BLaER1 treated with 17β-estradiol and CSF1 and Interleukin-3, amounts not matched to agents 10 nM and 100 nM (cell line): ENCODE measurements around the gene LSS.

Source experiments
- H3K27ac ChIP-seq, 11 experiments: shearing (Covaris generic); formaldehyde crosslinking; 2 replicates each; pipeline ENCODE4 v1.8.1; 2022
- H3K27me3 ChIP-seq, 11 experiments: shearing (Covaris generic); formaldehyde crosslinking; 2 replicates each; pipeline ENCODE4 v1.8.1; 2022
- H3K36me3 ChIP-seq, 11 experiments: shearing (Covaris generic); formaldehyde crosslinking; 2 replicates each; pipeline ENCODE4 v1.8.1; 2022
- H3K4me1 ChIP-seq, 10 experiments: shearing (Covaris generic); formaldehyde crosslinking; 2 replicates each; pipeline ENCODE4 v1.8.1; 2022
- H3K4me2 ChIP-seq, 11 experiments: shearing (Covaris generic); formaldehyde crosslinking; 2 replicates each; pipeline ENCODE4 v1.8.1; 2022
- H3K4me3 ChIP-seq, 10 experiments: shearing (Covaris generic); formaldehyde crosslinking; 2 replicates each; pipeline ENCODE4 v1.8.1; 2022
- H3K9ac ChIP-seq, 11 experiments: shearing (Covaris generic); formaldehyde crosslinking; 2 replicates each; pipeline ENCODE4 v1.8.1; 2022
- H3K9me3 ChIP-seq, 11 experiments: shearing (Covaris generic); formaldehyde crosslinking; replicated peaks in 1 of 11; 2 replicates each; pipeline ENCODE4 v1.8.1; 2022
- H4K20me1 ChIP-seq, 11 experiments: shearing (Covaris generic); formaldehyde crosslinking; 2 replicates each; pipeline ENCODE4 v1.8.1; 2022
- Cebpa-rat ChIP-seq, 11 experiments: shearing (Covaris generic); IDR thresholded peaks; 2 replicates each; pipeline ENCODE4 v1.8.1; 2022

The LSS gene

DNA sequence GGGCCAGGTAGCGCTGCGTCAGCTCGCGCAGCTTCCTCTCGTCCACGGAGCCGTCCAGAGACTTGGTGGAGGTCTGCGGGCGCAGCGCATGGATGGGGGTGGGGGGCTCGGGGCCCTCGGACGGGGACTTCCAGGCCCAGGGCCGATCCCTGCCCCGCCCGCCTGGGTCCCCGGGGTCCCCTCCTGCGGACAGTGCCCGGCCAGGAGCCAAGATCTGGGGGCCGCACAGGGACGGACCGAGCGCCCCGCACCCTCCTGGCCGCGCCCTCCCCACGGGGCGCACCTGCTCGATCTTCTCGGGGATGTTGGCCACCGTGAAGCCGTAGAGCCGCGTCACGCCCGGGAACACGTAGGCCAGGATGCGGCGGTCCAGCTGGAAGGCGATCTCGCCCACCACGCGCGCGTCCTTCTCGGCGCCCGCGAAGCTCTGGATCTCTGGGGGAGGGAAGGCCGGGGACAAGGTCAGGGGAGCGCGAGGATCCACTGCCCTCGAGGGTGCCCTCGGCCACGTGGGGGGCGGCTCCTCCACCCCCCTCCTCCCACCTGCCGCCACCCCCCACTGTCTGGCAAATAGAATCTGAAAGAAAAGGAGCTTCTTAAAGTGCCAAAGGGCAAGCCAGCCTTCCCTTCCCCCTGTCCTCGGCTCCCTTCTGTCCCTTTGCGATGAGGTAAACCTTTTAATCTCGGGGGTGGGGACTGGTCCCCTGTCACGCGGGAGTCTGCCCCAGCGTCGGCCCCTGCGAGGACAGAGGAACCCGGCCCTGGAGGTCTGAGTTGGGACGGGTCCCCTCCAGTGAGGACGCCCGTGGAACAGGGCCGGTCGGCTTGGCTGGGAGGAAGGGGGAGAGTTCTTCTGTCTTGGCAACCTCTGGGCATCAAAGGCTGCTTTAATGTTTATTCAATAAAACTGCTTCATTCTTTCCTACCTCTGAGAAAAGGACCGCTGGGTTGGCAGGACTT lies 66.7 kb downstream of the LSS start:
- no peak overlapping the region for H3K4me3 ChIP-seq
- no peaks in the 10 kb centered on the region for H4K20me1 ChIP-seq
- peaks cover 0 to 14% (median 11%) of the 10 kb centered on the region in 11 experiments; a peak in 15 of 22 replicates for H3K9me3 ChIP-seq
- H3K4me1 ChIP-seq: no peaks in the 10 kb centered on the region
- H3K36me3 ChIP-seq: peaks cover 0 to 8% (median 0%) of the 10 kb centered on the region in 11 experiments; a peak in 6 of 22 replicates
- H3K27ac ChIP-seq: no peak overlapping the region
- no peak overlapping the region for H3K4me2 ChIP-seq
- no peaks in the 10 kb centered on the region for H3K27me3 ChIP-seq
- no peak for TF ChIP-seq Cebpa-rat (IDR thresholded peaks at IDR 0.05)
- no peak overlapping the region for H3K9ac ChIP-seq

DNA sequence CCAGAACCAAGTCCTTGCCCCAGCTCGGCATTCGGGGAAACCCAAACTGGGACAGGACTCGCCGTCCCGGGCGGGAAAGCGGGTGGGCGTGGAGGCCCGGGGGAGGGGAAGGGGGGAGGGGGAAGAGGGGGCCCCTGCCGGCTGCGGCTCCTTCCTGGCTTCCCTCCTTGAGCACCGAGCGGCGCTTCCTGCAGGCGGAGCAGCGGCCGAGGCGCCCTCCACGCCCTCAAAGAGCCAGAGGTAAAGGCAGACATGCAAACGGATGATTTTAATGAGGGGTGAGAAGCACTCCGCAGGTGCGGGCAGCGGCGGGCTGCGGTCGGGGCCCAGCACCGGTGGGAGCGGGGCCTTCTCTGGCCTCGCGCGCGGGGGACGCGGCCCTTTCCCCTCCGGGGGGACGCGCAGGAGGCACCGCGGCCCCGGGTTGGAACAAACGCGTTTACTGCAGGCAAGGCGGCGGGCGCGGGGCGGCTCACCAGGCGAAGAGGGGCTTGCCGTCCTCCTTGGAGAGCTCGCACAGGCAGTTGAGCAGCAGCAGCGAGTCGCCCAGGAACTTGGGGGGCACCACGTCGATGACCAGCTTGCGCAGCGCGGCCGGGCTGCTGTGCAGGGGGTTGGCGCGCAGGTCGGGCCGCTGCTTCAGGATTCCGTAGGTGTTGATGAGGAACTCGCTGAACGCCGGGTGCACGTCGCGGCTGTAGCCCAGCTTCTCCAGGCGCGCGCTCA lies 67.5 kb downstream of the LSS start:
- no peaks in the 10 kb centered on the region for H3K4me1 ChIP-seq
- H3K27me3 ChIP-seq: no peaks in the 10 kb centered on the region
- peaks cover 0 to 8% (median 0%) of the 10 kb centered on the region in 11 experiments; a peak in 6 of 22 replicates for H3K36me3 ChIP-seq
- no peak for TF ChIP-seq Cebpa-rat (IDR thresholded peaks at IDR 0.05)
- no peaks in the 10 kb centered on the region; a peak in 1 of 22 replicates for H4K20me1 ChIP-seq
- no peak overlapping the region for H3K9ac ChIP-seq
- peaks cover 0 to 14% (median 11%) of the 10 kb centered on the region in 11 experiments; a peak in 15 of 22 replicates for H3K9me3 ChIP-seq
- H3K27ac ChIP-seq: no peak overlapping the region
- H3K4me3 ChIP-seq: no peak overlapping the region
- H3K4me2 ChIP-seq: no peak overlapping the region

- H3K36me3 ChIP-seq: peaks cover 0 to 8% (median 0%) of the 10 kb centered on the region in 11 experiments; a peak in 6 of 22 replicates
- no peaks in the 10 kb centered on the region for H3K4me1 ChIP-seq
- H3K9ac ChIP-seq: no peak overlapping the region
- no peak overlapping the region for H3K27ac ChIP-seq
- H3K4me3 ChIP-seq: no peak overlapping the region
- no peaks in the 10 kb centered on the region for H3K27me3 ChIP-seq
- peaks cover 0 to 14% (median 11%) of the 10 kb centered on the region in 11 experiments; a peak in 15 of 22 replicates for H3K9me3 ChIP-seq
- H3K4me2 ChIP-seq: no peak overlapping the region
- TF ChIP-seq Cebpa-rat (IDR thresholded peaks at IDR 0.05): no peak
- no peaks in the 10 kb centered on the region; a peak in 1 of 22 replicates for H4K20me1 ChIP-seq
Measured at GRCh38 chr21:46160657-46160906, 68.0 kb downstream of the LSS start.

DNA sequence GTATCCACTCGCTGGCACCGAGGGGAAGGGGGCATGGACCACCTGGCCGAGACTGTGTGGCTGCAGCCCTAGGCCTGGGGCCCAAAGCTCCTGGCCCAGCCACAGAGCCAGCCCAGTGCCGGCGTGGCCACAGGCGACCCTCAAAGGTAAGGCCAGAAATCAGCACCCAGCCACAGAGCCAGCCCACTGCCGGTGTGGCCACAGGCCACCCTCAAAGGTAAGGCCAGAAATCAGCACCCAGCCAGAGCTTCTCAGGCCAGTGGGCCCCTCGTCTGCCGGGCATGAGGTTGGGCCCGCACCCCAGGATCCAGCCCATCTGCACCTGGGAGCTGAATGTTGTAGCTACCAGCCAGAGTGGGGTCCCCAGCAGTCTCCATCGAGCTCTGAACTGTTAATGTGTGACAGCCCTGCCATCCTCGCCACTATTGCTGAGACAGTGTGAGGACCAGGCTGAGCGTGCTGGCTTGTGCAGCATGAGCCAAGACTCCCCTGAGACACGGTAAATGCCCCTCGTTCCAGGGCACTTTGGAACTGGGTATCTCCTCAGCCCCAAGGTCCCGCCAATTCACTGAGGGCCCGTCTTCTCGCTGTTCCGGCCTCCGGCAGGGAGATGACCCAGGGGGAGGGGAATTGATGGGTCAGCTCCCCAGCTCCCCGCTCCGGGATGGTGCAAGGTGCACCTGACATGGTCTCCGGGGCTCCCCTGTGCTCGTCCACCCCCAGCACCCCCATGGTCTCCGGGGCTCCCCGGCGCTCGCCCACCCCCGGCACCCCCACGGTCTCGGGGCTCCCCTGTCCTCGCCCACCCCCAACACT lies 68.5 kb downstream of the LSS start:
- no peak overlapping the region for H3K27ac ChIP-seq
- no peak overlapping the region for H3K9ac ChIP-seq

GRCh38 chr21:46159390-46159789 lies 69.2 kb downstream of the LSS start:
- Histone ChIP-seq H3K4me3 (no peak overlapping the region), H3K27ac (no peak overlapping the region), H4K20me1 (no peaks in the 10 kb centered on the region; a peak in 1 of 22 replicates), H3K4me1 (no peaks in the 10 kb centered on the region), H3K9ac (no peak overlapping the region), H3K4me2 (no peak overlapping the region), H3K36me3 (peaks cover 0 to 8% (median 0%) of the 10 kb centered on the region in 11 experiments; a peak in 6 of 22 replicates), H3K9me3 (peaks cover 0 to 14% (median 11%) of the 10 kb centered on the region in 11 experiments; a peak in 15 of 22 replicates), H3K27me3 (no peaks in the 10 kb centered on the region)
- no peak for TF ChIP-seq Cebpa-rat (IDR thresholded peaks at IDR 0.05)

More for the DNA sequence above, 68.5 kb downstream of the LSS start:
- no peak overlapping the region for H3K4me3 ChIP-seq
- H3K4me2 ChIP-seq: no peak overlapping the region
- no peaks in the 10 kb centered on the region for H3K27me3 ChIP-seq
- no peaks in the 10 kb centered on the region; a peak in 1 of 22 replicates for H4K20me1 ChIP-seq
- H3K9me3 ChIP-seq: peaks cover 0 to 14% (median 11%) of the 10 kb centered on the region in 11 experiments; a peak in 15 of 22 replicates
- no peaks in the 10 kb centered on the region for H3K4me1 ChIP-seq
- peaks cover 0 to 8% (median 0%) of the 10 kb centered on the region in 11 experiments; a peak in 6 of 22 replicates for H3K36me3 ChIP-seq
- TF ChIP-seq Cebpa-rat (IDR thresholded peaks at IDR 0.05): no peak

GRCh38 chr21:46158666-46159300 lies 69.8 kb downstream of the LSS start:
- Histone ChIP-seq H3K27ac (no peak overlapping the region), H3K36me3 (peaks cover 0 to 8% (median 0%) of the 10 kb centered on the region in 11 experiments; a peak in 6 of 22 replicates), H4K20me1 (no peaks in the 10 kb centered on the region; a peak in 1 of 22 replicates), H3K9ac (no peak overlapping the region), H3K27me3 (no peaks in the 10 kb centered on the region), H3K4me2 (no peak overlapping the region), H3K9me3 (peaks cover 0 to 14% (median 11%) of the 10 kb centered on the region in 11 experiments; a peak in 15 of 22 replicates), H3K4me3 (no peak overlapping the region), H3K4me1 (no peaks in the 10 kb centered on the region)
- no peak for TF ChIP-seq Cebpa-rat (IDR thresholded peaks at IDR 0.05)

DNA sequence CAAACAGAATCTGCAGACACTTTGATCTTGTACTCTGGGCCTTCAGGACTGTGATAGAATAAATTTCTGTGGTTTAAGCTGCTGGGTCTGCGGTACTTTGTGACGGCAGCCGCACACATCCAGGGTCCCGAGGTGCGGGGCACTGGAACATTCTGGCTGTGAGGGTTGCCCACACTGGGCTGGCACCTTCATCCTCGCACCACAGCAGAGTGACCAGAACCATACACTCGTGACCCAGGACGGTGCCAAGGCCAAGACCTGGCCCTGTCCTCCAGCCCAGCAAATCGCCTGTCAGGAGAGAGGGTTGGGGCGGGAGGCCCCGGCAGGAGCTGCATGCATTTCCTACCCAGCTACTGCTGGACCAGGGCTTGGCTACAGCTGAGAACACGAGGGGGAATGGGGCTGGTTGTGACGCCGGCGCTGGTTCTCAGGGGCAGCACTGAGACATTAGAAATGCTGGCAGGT lies 70.6 kb downstream of the LSS start:
- peaks cover 0 to 8% (median 0%) of the 10 kb centered on the region in 11 experiments; a peak in 6 of 22 replicates for H3K36me3 ChIP-seq
- no peak overlapping the region for H3K9ac ChIP-seq
- peaks cover 0 to 5% (median 0%) of the 10 kb centered on the region in 10 experiments; a peak in 1 of 20 replicates for H3K4me1 ChIP-seq
- no peaks in the 10 kb centered on the region; a peak in 2 of 22 replicates for H4K20me1 ChIP-seq
- H3K4me3 ChIP-seq: no peak overlapping the region
- H3K4me2 ChIP-seq: no peak overlapping the region
- no peaks in the 10 kb centered on the region for H3K27me3 ChIP-seq
- H3K9me3 ChIP-seq: peaks cover 0 to 14% (median 11%) of the 10 kb centered on the region in 11 experiments; a peak in 15 of 22 replicates
- TF ChIP-seq Cebpa-rat (IDR thresholded peaks at IDR 0.05): no peak
- no peak overlapping the region for H3K27ac ChIP-seq

DNA sequence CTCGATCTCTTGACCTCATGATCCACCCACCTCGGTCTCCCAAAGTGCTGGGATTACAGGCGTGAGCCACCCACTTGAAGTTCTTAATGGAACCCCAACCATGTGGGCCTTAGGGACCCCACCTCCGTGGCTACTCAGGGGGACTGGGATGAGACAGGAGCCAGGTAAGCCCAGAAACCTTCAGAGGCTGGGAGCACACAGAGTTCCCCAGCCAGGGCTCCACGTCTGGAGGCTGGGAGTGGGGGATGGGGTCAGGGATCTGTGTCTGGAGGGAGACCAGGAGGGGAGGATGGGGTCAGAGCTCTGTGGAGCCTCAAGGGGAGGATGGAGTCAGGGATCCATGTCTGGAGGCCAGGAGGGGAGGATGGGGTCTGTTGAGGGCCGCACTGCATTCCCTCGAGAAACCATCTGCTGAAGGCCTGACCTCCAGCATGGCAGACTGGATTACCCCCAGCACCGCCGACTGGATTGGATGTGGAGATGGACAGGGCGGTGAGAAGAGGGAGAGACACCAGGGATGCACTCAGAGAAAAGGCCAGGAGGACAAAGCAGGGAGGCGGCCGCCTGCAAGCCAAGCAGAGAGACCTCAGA lies 71.1 kb downstream of the LSS start:
- Histone ChIP-seq H3K9me3 (peaks cover 0 to 14% (median 11%) of the 10 kb centered on the region in 11 experiments; a peak in 15 of 22 replicates), H3K4me2 (no peak overlapping the region), H3K4me1 (peaks cover 0 to 5% (median 0%) of the 10 kb centered on the region in 10 experiments; a peak in 1 of 20 replicates), H4K20me1 (no peaks in the 10 kb centered on the region; a peak in 2 of 22 replicates), H3K9ac (no peak overlapping the region), H3K27ac (no peak overlapping the region), H3K36me3 (peaks cover 0 to 8% (median 0%) of the 10 kb centered on the region in 11 experiments; a peak in 6 of 22 replicates), H3K27me3 (no peaks in the 10 kb centered on the region), H3K4me3 (no peak overlapping the region)
- TF ChIP-seq Cebpa-rat (IDR thresholded peaks at IDR 0.05): no peak
